Left lobe of liver (tissue), 2 donors: ENCODE measurements around the gene LOX. TPM values are rescaled to one million over a fixed set of nuclear protein-coding genes. Genes with fewer than 3 reads are reported as not detected.

ENCODE experiments used
- ATAC-seq: fragments of 200-7000 bp; cut with Tn5 transposase; one replicate; pipeline ENCODE4 v1.9.1; 2020; ENCODE audit warnings: mild to moderate bottlenecking, moderate library complexity
- DNase-seq: peaks from one replicate; pipeline ENCODE4 v3.0.0-alpha.2; 2020; ENCODE audit warnings: low spot score
- total RNA-seq: library from RNA; stranded (reverse); gene quantifications from one replicate; pipeline ENCODE4 v1.2.1, GENCODE V29; 2021
- donor health status: DM: no; HTN: no; CAD: no; lungs with moderate emphysema.
- donor health status: DM: no; HTN: yes; CAD: no.

The LOX gene
- total RNA-seq, 1 donor from 2014 or later: 2.1 TPM

DNA sequence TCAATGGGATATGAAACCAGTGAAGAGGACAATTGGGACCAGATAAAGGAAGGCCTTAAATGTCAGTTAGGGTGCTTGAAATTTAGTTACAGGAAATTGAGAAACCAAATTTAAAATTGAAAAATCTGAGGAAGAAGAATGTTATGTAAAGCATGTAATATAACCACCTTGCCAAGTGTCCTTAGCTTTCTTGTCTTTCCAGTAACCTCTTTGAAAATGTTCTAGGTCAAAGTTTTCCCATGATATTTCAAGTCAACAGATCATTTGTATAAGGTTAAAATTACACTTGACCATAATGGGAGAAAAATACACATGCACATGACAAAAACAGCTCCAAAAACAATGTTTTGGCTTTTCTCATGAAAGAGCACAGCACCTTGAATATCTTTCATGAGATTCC is 21.1 kb downstream of the LOX start:
- ATAC-seq: no peak
- no peak for DNase-seq

- ATAC-seq (no peak), DNase-seq (no peak)
Measured at GRCh38 chr5:122054266-122054665, 23.8 kb downstream of the LOX start.

- no peak for DNase-seq
- no peak for ATAC-seq
Measured at GRCh38 chr5:122053181-122054109, 24.6 kb downstream of the LOX start.

DNA sequence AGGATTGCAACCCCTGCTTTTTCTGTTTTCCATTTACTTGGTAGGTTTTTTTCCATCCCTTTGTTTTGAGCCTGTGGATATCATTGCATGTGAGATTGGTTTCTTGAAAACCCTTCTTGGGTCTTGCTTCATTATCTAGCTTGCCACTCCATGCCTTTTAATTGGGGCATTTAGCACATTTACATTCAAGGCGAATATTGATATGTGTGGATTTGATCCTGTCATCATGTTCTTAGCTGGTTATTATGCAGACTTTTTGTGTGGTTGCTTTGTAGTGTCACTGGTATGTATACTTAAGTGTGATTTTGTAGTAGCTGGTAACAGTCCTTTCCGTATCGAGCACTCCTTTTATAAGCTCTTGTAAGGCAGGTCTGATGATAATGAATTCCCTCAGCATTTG is 26.5 kb downstream of the LOX start:
- DNase-seq (no peak), ATAC-seq (no peak)

DNA sequence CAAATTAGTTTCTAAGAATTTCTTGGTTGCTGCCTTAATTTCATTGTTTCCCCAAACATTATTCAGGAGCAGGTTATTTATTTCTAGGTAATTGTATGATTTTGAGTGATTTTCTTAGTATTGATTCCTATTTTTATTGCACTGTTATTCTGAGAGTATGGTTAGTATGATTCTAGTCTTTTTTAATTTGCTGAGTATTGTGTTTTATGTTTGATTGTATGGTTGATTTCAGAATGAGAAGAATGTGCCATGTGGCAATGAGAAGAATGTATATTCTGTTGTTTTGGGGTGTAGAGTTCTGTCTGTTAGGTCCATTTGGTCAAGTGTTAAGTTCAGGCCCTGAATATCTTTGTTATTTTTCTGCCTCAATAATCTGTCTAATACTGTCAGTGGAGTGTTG is 27.1 kb downstream of the LOX start:
- ATAC-seq (no peak), DNase-seq (no peak)

DNA sequence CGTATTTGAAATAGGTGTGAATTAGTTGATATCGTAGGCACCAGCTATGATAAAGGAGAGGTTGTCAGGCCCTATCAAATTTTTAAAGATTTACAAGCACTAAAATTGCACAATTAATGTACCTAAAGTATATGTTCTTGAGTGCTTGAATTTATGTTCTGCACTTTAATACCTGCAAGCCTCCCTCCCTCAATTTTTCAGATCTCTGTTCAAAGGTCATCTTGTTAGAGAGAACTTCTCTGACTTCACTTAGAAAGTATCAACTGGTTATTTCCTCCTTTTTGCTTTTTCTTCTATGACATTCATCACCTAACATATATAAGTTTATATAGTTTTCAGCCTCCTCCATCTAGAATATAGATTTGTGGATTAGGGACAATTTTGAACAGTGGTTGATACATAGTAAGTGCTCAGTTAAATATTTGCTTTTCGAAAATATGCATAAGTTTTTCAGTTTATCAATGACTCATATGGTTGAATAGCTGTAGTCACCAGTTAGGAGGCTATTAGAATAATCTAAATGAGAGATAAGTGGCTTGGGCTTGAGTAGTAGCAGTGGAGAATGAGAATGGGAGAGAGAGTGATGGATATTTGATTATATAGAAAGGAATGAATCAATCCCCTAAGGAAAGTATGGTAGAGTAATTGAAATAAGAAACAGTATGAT is 37.3 kb downstream of the LOX start:
- DNase-seq (no peak), ATAC-seq (no peak)

- ATAC-seq (no peak), DNase-seq (no peak)
Measured at GRCh38 chr5:122036326-122036725, 41.7 kb downstream of the LOX start.

- DNase-seq (no peak), ATAC-seq (no peak)
Measured at GRCh38 chr5:122035913-122036312, 42.1 kb downstream of the LOX start.

GRCh38 chr5:122031836-122032235 is 46.2 kb downstream of the LOX start:
- ATAC-seq (no peak), DNase-seq (no peak)

- DNase-seq: no peak
- ATAC-seq: no peak
Measured at GRCh38 chr5:122030251-122030650, 47.8 kb downstream of the LOX start.

GRCh38 chr5:122029818-122030217 is 48.2 kb downstream of the LOX start:
- DNase-seq: no peak
- ATAC-seq: no peak

DNA sequence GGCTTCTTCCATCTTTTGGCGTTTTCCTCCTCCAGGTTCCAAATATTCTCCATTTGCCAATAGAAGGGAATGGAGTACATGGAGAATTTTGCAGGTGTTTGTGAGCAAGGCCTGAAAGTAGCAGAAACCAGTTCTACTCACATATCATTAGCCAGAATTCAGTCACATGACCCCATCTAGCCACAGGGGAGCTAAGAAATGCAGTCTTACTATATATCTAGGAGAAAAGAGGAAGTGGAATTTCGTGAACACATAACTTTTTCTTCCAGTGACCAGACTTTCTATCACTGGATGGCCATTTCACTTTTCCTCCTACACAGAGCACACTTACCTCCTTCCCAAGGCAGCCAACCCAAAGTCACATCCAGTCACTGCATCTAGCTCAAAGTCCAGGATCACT is 55.1 kb downstream of the LOX start:
- ATAC-seq: no peak
- no peak for DNase-seq

GRCh38 chr5:122019919-122020590 is 58.0 kb downstream of the LOX start:
- ATAC-seq: no peak
- DNase-seq: no peak

DNA sequence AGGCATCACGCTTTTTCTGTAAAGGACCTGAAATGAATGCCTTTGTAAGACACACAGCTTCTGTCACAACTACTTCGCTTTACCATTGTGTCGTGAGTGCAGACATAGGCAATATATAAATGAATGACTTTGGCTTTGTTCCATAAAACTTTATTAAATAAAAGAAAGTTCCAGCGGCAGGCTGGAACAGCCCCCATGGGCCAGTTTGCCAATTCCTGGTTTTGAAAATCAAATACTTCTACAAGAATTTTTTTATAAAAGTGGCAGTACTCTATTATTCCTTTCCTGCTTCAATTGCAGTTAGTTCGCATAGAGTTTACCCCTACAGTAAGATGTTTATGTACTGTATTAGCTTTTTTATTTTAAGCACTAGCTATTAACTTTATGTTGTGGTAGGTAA is 62.6 kb downstream of the LOX start:
- ATAC-seq (no peak), DNase-seq (no peak)

GRCh38 chr5:122014236-122014935 is 63.7 kb downstream of the LOX start:
- no peak for ATAC-seq
- no peak for DNase-seq

Other genes starting within 250 kb of the LOX start
- gene FTMT, start 226.4 kb downstream of the LOX start, total RNA-seq: not detected
- 3.4 TPM for gene SRFBP1, start 116.3 kb downstream of the LOX start, total RNA-seq
- 0.13 TPM for gene ZNF474, start 51.3 kb upstream of the LOX start, total RNA-seq
- 0.23 TPM for gene SNCAIP, start 234.0 kb upstream of the LOX start, total RNA-seq